Measurements from ENCODE around the gene OSBPL7. TPM values are rescaled to one million over a fixed set of nuclear protein-coding genes. Genes with fewer than 3 reads are reported as not detected.

OSBPL7 gene
- total and polyA plus RNA-seq, 2 donors (not counting 3 experiments of a cell fraction or from before 2014, with no cell fraction given): 16.2 to 29.1 TPM

DNA sequence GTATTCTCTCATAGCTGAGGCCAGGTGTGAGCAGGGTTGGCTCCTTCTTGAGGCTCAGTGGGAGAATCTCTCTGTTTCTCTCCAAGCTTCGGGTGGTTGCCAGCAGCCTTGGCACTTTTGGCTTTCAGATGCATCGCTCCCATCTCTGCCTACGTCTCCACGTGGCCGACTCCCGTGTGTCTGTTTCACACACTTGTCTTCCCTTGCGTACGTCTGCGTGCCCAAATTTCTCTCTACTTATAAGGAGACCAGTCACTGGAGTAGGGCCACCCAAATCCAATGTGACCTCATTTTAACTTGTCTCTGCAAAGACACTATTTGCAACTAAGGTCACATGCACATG is 14.7 kb downstream of the OSBPL7 start:
- no peaks in the 10 kb centered on the region for H4K20me1 ChIP-seq (replicated peaks; ENCODE audit: control insufficient read depth, extremely low read depth, insufficient read depth, low read length)
- no peaks in the 10 kb centered on the region for H3K9me1 ChIP-seq (replicated peaks; ENCODE audit: control insufficient read depth, extremely low read depth, insufficient read depth, low read length)
- no peak overlapping the region for H3K27ac ChIP-seq (ENCODE audit: insufficient read depth, low read depth, low read length)
- H2AFZ ChIP-seq (ENCODE audit: low read depth, low read length): no peak overlapping the region
- ChIA-PET CTCF (no interaction called here), POLR2A (no interaction called here)
- H3K27me3 ChIP-seq (ENCODE audit: control insufficient read depth in 2 of 2, insufficient read depth in 2 of 2, low read length in 2 of 2): no peaks in the 10 kb centered on the region
- H3K4me1 ChIP-seq (ENCODE audit: control insufficient read depth, extremely low read depth, insufficient read depth, low read length): peaks cover 9% of the 10 kb centered on the region
- no peaks in the 10 kb centered on the region for H3K9me3 ChIP-seq (replicated peaks; ENCODE audit: control insufficient read depth, insufficient read depth, low read length)
- no peak overlapping the region for H3K9ac ChIP-seq (replicated peaks; ENCODE audit: extremely low read depth, insufficient read depth, low read length)
- dilution Hi-C loops (cut with MboI; ENCODE audit: extremely low pct_ligation_motif_present, low sequenced_read_pairs): no loop called here
- TF ChIP-seq FOS (IDR thresholded peaks at IDR 0.05; ENCODE audit: borderline replicate concordance, insufficient read depth, low read length): no peak
- TF ChIP-seq POLR2AphosphoS5 (IDR thresholded peaks at IDR 0.05; ENCODE audit: insufficient read depth, low read depth, low read length): no peak
- intact Hi-C loops (cut with micrococcal nuclease): no loop called here
- no peaks in the 10 kb centered on the region for H3K79me2 ChIP-seq (ENCODE audit: control insufficient read depth, insufficient read depth, low read length)
- no peak overlapping the region for H3K4me3 ChIP-seq (replicated peaks in 1 of 3; ENCODE audit: insufficient read depth in 1 of 3, low read depth in 1 of 3, low read length in 3 of 3)
- H3K4me2 ChIP-seq (ENCODE audit: insufficient read depth, low read length): no peak overlapping the region
- FAIRE-seq (no peak), DNase-seq (ENCODE audit: low read depth, low spot score) (no peak)
- no TSS peak for BruUV-seq (replicated peaks)
- peaks cover 3 to 29% of the 10 kb centered on the region in 2 experiments for H3K36me3 ChIP-seq (ENCODE audit: control insufficient read depth in 2 of 2, extremely low read depth in 1 of 2, insufficient read depth in 2 of 2, low read length in 2 of 2)

DNA sequence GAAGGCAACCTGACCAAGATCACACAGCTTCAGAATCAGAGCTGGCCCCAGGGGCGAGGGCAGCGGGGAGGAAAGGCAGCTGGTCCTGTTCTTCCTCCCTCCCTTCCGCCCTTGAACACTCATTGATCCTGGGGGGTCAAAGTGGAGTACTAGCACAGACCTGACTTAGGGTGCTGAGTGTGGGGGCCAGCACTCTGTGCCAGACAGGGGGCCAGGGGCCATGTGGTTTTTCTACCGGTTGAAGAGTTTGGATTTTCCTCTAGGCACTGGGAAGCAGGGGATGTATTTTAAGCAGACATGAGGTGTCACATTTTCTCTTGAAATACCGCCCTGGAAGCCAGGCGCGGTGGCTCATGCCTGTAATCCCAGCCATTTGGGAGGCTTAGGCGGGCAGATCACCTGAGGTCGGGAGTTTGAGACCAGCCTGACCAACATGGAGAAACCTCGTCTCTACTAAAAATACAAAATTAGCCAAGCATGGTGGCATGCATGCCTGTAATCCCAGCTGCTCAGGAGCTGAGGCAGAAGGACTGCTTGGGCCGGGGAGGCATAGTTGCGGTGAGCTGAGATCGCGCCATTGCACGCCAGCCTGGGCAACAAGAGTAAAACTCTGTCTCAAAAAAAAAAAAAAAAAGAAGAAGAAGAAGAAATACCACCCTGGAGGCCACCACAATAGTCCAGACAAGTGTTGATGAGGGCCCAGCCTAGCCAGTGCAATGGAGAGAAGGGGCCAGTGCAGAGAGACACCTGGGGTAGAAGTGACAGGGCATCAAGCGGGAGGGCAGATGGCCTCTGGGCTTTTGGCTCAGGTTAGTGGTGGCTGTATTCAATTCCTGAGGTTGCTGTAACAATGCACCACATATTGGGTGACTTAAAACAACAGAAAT is 15.3 kb downstream of the OSBPL7 start:
- POLR2A ChIA-PET: no interaction called here

More for the DNA sequence above, 15.3 kb downstream of the OSBPL7 start:
- Histone ChIP-seq H3K79me2 (ENCODE audit: control insufficient read depth, insufficient read depth, low read length) (no peaks in the 10 kb centered on the region), H4K20me1 (replicated peaks; ENCODE audit: control insufficient read depth, extremely low read depth, insufficient read depth, low read length) (no peaks in the 10 kb centered on the region), H3K9me3 (replicated peaks; ENCODE audit: control insufficient read depth, insufficient read depth, low read length) (no peaks in the 10 kb centered on the region), H3K36me3 (ENCODE audit: control insufficient read depth in 2 of 2, extremely low read depth in 1 of 2, insufficient read depth in 2 of 2, low read length in 2 of 2) (peaks cover 3 to 27% of the 10 kb centered on the region in 2 experiments), H3K4me1 (ENCODE audit: control insufficient read depth, extremely low read depth, insufficient read depth, low read length) (peaks cover 9% of the 10 kb centered on the region), H3K27me3 (ENCODE audit: control insufficient read depth in 2 of 2, insufficient read depth in 2 of 2, low read length in 2 of 2) (no peaks in the 10 kb centered on the region), H3K9ac (replicated peaks; ENCODE audit: extremely low read depth, insufficient read depth, low read length) (no peak overlapping the region), H3K4me3 (replicated peaks in 1 of 3; ENCODE audit: insufficient read depth in 1 of 3, low read depth in 1 of 3, low read length in 3 of 3) (no peak overlapping the region), H3K4me2 (ENCODE audit: insufficient read depth, low read length) (no peak overlapping the region), H3K27ac (ENCODE audit: insufficient read depth, low read depth, low read length) (no peak overlapping the region), H3K9me1 (replicated peaks; ENCODE audit: control insufficient read depth, extremely low read depth, insufficient read depth, low read length) (no peaks in the 10 kb centered on the region), H2AFZ (ENCODE audit: low read depth, low read length) (no peak overlapping the region)
- FAIRE-seq: no peak
- CTCF ChIA-PET: interaction anchor here (0.7 kb wide), 1 partner anchor 212 kb away, joined by 3 read pairs; no protein-coding TSS in a partner anchor
- dilution Hi-C loops (cut with MboI; ENCODE audit: extremely low pct_ligation_motif_present, low sequenced_read_pairs) (no loop called here), intact Hi-C loops (cut with micrococcal nuclease) (no loop called here)
- TF ChIP-seq POLR2AphosphoS5 (IDR thresholded peaks at IDR 0.05; ENCODE audit: insufficient read depth, low read depth, low read length): no peak
- no peak for TF ChIP-seq JUN (IDR thresholded peaks at IDR 0.05; ENCODE audit: borderline replicate concordance, insufficient read depth, insufficient read length, low read depth)
- no peak for TF ChIP-seq EZH2 (IDR thresholded peaks at IDR 0.05; ENCODE audit: borderline replicate concordance, low read depth, low read length, severe bottlenecking)
- no peak for TF ChIP-seq FOS (IDR thresholded peaks at IDR 0.05; ENCODE audit: borderline replicate concordance, insufficient read depth, low read length)
- TF ChIP-seq MYC (IDR thresholded peaks at IDR 0.05; ENCODE audit: low read depth, low read length): no peak
- TF ChIP-seq, protein P1, sequence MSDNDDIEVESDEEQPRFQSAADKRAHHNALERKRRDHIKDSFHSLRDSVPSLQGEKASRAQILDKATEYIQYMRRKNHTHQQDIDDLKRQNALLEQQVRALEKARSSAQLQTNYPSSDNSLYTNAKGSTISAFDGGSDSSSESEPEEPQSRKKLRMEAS (IDR thresholded peaks at IDR 0.05; ENCODE audit: insufficient read depth, insufficient read length): no peak
- no peak for TF ChIP-seq POLR2A (IDR thresholded peaks at IDR 0.05; ENCODE audit: low read depth, low read length)
- TF ChIP-seq, protein P2, sequence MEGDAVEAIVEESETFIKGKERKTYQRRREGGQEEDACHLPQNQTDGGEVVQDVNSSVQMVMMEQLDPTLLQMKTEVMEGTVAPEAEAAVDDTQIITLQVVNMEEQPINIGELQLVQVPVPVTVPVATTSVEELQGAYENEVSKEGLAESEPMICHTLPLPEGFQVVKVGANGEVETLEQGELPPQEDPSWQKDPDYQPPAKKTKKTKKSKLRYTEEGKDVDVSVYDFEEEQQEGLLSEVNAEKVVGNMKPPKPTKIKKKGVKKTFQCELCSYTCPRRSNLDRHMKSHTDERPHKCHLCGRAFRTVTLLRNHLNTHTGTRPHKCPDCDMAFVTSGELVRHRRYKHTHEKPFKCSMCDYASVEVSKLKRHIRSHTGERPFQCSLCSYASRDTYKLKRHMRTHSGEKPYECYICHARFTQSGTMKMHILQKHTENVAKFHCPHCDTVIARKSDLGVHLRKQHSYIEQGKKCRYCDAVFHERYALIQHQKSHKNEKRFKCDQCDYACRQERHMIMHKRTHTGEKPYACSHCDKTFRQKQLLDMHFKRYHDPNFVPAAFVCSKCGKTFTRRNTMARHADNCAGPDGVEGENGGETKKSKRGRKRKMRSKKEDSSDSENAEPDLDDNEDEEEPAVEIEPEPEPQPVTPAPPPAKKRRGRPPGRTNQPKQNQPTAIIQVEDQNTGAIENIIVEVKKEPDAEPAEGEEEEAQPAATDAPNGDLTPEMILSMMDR (IDR thresholded peaks at IDR 0.05; ENCODE audit: extremely low read depth in 1 of 2, insufficient read depth in 1 of 2, low read depth in 1 of 2, low read length in 2 of 2): no peak
- no TSS peak for BruUV-seq (replicated peaks)
- no peak for DNase-seq (ENCODE audit: low read depth, low spot score)
